Amniotic stem cell (primary cell): Measurements from ENCODE around the gene CACNA1G.

Experiments used
- DNase-seq: peaks from one replicate; lab custom pipeline; 2025; lab: John Stamatoyannopoulos, UW

Gene CACNA1G

GRCh38 chr17:50533720-50534148 is 26.8 kb upstream of the CACNA1G start:
- DNase-seq, result no peak

DNA sequence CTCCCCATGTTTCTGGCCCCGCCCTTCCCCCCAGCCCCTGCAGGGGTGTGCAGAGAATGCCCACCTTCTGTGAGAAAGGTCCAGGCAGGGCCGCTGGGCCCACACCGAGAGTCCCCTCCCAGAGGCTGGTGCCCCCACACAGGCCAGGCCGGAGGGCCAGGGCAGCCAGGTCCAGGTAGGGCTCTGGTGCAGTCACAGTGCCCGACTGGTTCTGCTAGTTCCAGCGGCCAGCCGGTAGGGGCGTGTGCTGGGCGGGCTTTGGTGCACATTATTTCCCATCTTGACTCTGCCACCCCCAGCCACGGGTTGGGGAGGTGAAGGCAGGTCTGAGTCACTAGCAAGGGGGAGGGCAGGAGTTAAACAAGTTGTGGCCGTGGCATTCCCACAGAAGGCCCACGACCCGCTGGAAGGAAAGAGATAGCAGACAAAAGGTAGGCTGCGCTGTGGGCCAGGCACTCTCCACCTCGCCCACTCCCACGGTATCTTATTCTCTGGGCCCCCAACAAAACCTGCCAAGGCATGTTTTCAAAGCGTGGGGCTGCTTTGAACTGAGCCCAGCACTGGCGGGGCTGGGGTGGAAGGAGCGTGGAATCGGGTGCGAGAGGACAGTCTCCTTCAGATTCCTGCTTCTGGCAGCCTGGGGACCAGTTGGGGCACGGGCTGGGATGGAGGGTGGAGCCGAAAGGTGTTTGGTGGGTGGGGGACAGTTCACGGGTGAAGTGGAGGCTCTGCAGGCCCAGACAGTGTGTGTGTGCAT is 26.1 kb upstream of the CACNA1G start:
- no peak for DNase-seq

GRCh38 chr17:50534979-50535326 is 25.6 kb upstream of the CACNA1G start:
- DNase-seq, result no peak

- no peak for DNase-seq
Observed at GRCh38 chr17:50535407-50535806, 25.1 kb upstream of the CACNA1G start.

GRCh38 chr17:50536683-50537646 is 23.6 kb upstream of the CACNA1G start:
- DNase-seq, result no peak

- no peak for DNase-seq
Observed at GRCh38 chr17:50537721-50538548, 22.6 kb upstream of the CACNA1G start.

DNA sequence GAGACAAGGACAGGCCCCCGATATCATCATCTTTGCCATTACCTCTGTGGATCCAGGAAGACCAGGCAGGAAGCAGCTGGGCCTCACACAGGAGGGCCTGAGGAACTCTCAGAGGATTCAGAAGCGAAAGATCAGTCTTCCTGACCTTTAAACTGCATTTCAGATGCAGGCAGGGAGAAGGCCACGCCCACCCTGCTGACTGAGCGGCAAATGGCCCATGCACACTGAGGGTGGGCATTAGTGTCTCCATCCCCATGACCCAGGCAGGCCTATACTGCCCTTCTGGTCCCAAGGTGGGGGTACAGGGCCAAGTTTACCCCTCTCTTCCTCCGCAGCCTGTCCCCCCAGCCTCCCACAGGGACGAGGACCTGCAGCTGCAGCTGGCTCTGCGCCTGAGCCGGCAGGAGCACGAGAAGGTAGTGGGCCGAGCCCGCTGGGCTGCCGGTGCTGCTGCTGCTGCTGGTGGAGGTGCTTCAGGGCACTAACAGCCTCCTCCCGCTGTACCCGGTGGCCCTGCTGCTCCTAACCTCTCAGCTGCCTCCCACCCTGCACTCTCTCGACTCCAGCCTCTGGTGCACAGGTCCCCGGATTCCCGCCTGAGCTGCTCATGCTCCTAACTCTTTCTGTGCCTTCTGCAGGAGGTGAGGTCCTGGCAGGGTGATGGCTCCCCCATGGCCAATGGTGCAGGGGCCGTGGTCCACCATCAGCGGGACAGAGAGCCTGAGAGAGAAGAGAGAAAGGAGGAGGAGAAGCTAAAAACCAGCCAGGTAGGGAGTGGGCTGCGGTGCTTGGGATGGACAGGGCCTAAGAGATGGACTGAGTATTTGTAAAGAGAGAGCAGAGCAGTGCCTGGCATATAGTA is 21.7 kb upstream of the CACNA1G start:
- DNase-seq, result no peak

GRCh38 chr17:50539762-50540559 is 20.6 kb upstream of the CACNA1G start:
- DNase-seq, result no peak

DNA sequence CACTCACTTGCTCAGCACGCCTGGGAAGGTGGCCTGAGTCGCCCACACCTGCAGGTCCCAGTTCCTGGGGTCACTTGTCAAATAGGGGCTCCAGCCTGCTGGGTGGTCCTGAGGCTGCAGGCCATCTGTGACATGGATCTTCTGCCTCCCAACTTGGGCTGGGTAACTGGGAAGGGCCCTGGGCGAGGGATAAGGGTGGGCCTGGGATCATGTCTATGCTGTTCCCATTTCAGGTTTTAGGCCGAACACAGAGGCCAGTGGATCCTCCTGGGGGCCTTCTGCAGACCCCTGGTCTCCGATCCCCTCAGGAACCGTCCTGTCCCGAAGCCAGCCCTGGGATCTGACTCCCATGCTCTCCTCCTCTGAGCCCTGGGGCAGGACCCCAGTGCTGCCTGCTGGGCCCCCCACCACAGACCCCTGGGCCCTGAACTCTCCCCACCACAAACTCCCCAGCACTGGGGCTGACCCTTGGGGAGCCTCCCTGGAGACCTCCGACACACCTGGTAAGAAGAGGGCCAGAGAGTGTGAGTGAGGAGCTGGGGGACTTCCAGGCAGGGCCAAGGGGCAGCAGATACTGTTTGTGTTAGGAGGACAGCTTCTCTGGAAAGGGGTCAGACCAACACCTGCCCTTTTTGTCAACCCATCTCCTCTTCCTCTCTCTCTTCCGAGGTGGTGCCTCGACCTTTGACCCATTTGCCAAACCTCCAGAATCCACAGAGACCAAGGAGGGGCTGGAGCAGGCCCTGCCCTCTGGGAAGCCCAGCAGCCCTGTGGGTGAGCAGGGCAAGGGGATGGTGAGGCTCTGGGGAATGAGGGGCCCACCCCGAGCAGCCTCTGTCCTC is 19.7 kb upstream of the CACNA1G start:
- no peak for DNase-seq

DNA sequence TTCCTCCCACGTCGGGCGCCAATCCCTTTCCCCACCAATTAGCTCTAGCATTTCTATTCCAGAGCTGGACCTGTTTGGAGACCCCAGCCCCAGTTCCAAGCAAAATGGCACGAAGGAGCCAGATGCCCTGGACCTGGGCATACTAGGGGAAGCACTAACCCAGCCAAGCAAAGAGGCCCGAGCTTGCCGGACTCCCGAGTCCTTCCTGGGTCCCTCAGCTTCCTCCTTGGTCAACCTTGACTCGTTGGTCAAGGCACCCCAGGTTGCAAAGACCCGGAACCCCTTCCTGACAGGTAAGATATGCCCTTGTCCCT is 19.2 kb upstream of the CACNA1G start:
- no peak for DNase-seq

DNA sequence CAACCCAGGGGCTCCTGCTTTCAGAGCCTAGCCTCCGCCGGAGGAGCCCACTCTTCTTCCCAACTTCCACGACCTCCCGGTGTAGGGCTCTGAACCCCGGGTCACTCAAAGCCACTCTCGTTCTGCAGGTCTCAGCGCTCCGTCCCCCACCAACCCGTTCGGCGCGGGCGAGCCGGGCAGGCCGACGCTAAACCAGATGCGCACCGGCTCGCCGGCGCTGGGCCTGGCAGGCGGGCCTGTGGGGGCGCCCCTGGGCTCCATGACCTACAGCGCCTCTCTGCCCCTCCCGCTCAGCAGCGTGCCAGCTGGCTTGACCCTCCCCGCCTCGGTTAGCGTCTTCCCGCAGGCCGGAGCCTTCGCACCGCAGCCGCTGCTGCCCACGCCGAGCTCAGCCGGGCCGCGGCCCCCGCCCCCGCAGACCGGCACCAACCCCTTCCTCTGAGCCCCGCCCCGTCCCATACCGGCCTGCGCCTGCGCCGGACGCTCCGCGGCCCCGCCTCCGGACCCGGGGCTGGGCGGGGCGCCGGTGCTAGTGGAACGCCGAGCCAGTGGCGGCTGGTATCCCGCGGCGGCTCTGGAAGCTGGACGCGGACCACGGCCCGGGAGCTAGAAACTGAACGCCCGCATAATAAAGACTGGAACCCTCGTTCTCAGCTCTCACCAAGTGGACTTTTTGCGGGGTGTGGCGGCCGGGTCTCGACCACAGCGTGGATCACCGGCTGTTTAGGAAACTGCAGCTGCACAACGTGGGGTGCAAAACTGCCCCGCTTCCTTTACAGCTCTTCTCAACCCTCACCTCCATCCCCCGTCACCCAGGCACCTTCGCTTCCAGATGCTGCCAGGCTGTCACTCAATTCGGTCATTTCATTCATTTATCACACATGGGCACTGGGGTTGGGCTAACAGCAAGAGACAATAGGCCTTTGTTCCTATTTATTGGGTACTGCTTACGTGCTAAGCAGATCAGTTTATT is 18.5 kb upstream of the CACNA1G start:
- peak; percentile 80 for DNase-seq

- DNase-seq, result no peak
Observed at GRCh38 chr17:50542795-50543774, 17.4 kb upstream of the CACNA1G start.

DNA sequence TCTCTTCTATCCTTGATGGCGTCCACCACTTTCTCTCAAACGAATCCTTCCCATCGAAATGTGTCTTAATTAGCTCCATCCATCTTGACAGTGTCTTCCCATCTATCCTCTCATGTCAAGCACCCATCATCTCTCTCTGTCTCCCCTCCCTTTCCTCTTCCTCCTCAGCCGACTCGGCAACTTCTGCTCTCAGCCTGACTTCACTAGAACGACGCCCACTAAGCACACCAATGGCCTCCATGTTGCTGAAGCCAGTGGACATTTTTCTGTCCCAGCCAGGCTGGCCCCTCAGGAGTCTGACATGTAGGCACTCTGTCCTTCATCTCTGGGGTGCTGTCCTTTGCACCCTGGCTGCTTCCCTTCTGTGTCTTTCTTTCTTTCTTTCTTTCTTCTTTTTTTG is 16.0 kb upstream of the CACNA1G start:
- DNase-seq, result no peak

- DNase-seq, result no peak
Observed at GRCh38 chr17:50545311-50545710, 15.2 kb upstream of the CACNA1G start.

DNA sequence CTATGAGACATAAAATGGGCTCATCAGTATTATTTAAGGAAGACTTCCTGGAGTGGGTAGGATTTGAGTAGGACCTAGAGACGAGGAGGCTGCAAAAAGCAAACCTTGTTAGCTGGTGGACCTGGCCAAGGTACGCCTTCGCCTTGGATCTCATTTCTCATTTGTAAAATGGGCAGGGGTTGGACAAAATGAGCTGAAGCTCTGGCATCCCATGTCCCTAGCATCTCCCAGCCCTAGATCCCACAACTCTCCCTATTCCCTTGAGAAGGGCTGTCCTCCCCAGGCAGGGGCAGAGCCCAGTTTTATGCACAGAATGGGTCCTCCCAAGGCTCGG is 13.8 kb upstream of the CACNA1G start:
- no peak for DNase-seq

GRCh38 chr17:50547035-50547735 is 13.3 kb upstream of the CACNA1G start, which contains the start of gene SPATA20:
Gene SPATA20 (plus strand): TSS chr17:50547174. CDS start chr17:50547209, 35 bp downstream.
- peak; percentile 86 for DNase-seq

- no peak for DNase-seq
Observed at GRCh38 chr17:50547736-50548083, 12.8 kb upstream of the CACNA1G start.
